HEK293 (cell line): ENCODE results near the gene GPR82.

ENCODE experiments used
- PRDM1 ChIP-seq: fragments of 450-650 bp; formaldehyde crosslinking; IDR thresholded peaks from 2 replicates; pipeline ENCODE4; 2016; ENCODE audit warnings: missing biosample characterization, missing genetic modification characterization
- TCF7L2 ChIP-seq: IDR thresholded peaks from 2 replicates; pipeline ENCODE4 v1.6.1; 2011; ENCODE audit warnings: low read depth, mild to moderate bottlenecking, inconsistent platforms, low read length, moderate library complexity, borderline replicate concordance
- ZBTB8A ChIP-seq: fragments of 450-650 bp; formaldehyde crosslinking; IDR thresholded peaks from 2 replicates; pipeline ENCODE4 v1.5.1; 2016; ENCODE audit warnings: missing biosample characterization, missing genetic modification characterization
- ZFP3 ChIP-seq: fragments of 450-650 bp; formaldehyde crosslinking; IDR thresholded peaks from 2 replicates; pipeline ENCODE4 v1.5.1; 2016; ENCODE audit warnings: low read depth, missing biosample characterization, missing genetic modification characterization
- ZNF121 ChIP-seq: fragments of 450-650 bp; formaldehyde crosslinking; IDR thresholded peaks from 2 replicates; pipeline ENCODE4 v1.5.1; 2016; ENCODE audit warnings: missing biosample characterization, missing genetic modification characterization
- ZNF214 ChIP-seq: fragments of 450-650 bp; formaldehyde crosslinking; IDR thresholded peaks from 2 replicates; pipeline ENCODE4 v1.5.1; 2017; ENCODE audit warnings: missing biosample characterization, mild to moderate bottlenecking, missing genetic modification characterization, borderline replicate concordance
- TF ChIP-seq, protein P1 (sequence below): fragments of 450-650 bp; formaldehyde crosslinking; IDR thresholded peaks from 2 replicates; pipeline ENCODE4 v1.5.1; 2016; ENCODE audit warnings: missing biosample characterization, missing genetic modification characterization
- TF ChIP-seq, protein P2 (sequence below): fragments of 450-650 bp; formaldehyde crosslinking; IDR thresholded peaks from 2 replicates; pipeline ENCODE4 v1.5.1; 2016; ENCODE audit warnings: missing biosample characterization, missing genetic modification characterization

DNA sequence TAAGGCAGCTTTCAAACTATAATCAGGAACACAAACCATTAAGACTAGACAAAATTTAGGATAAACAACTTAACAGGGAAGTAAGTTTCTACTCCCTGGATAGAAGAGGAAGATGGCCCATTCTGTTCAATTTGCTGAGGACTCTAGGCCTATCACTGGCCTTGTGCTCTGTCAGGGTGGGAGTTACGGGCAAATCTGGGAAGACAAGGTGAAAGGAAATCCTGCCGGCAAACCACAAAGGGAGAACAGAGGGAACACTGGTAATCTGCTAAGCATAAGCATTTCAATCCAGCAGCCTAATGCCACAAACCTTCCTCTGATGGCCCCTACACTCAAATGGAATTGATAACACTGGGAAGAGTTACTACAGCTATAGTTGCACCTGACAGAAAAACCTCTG lies 8.3 kb downstream of the GPR82 start:
- TF ChIP-seq PRDM1 (tag by site-specific recombination) (no peak), ZNF121 (tag by site-specific recombination) (no peak), ZNF214 (tag by site-specific recombination) (no peak), TCF7L2 (no peak), ZBTB8A (tag by site-specific recombination) (no peak), ZFP3 (tag by site-specific recombination) (no peak)
- TF ChIP-seq, protein P1, sequence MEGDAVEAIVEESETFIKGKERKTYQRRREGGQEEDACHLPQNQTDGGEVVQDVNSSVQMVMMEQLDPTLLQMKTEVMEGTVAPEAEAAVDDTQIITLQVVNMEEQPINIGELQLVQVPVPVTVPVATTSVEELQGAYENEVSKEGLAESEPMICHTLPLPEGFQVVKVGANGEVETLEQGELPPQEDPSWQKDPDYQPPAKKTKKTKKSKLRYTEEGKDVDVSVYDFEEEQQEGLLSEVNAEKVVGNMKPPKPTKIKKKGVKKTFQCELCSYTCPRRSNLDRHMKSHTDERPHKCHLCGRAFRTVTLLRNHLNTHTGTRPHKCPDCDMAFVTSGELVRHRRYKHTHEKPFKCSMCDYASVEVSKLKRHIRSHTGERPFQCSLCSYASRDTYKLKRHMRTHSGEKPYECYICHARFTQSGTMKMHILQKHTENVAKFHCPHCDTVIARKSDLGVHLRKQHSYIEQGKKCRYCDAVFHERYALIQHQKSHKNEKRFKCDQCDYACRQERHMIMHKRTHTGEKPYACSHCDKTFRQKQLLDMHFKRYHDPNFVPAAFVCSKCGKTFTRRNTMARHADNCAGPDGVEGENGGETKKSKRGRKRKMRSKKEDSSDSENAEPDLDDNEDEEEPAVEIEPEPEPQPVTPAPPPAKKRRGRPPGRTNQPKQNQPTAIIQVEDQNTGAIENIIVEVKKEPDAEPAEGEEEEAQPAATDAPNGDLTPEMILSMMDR (tag by site-specific recombination), result no peak
- TF ChIP-seq, protein P2, sequence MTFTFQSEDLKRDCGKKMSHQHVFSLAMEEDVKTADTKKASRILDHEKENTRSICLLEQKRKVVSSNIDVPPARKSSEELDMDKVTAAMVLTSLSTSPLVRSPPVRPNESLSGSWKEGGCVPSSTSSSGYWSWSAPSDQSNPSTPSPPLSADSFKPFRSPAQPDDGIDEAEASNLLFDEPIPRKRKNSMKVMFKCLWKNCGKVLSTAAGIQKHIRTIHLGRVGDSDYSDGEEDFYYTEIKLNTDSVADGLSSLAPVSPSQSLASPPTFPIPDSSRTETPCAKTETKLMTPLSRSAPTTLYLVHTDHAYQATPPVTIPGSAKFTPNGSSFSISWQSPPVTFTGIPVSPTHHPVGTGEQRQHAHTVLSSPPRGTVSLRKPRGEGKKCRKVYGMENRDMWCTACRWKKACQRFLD (tag by site-specific recombination), result no peak
